Activated T-helper 2 cell treated with anti-CD3 and anti-CD28 coated beads, Interferon-gamma antibody, Interleukin-2, Interleukin-4, amounts not matched to agents 10 μg/mL and 5 μg/mL and 100 μg/mL, durations not matched to agents 14 hours and 24 hours and 36 hours (primary cell): ENCODE results near the gene PIK3CD. TPM values are rescaled to one million over a fixed set of nuclear protein-coding genes. Genes with fewer than 3 reads are reported as not detected.
"Not testable (repeated sequence)": the region's sequence is repeated elsewhere in the genome, so short reads cannot be mapped to it uniquely, and the experiment has no call there.

Experiments
- DNase-seq: peaks from one replicate; pipeline ENCODE4 v3.0.0; 2021; ENCODE audit warnings: low spot score
- H3K27ac Mint-ChIP-seq: one replicate; pipeline ENCODE4 v1.8.0; 2021; ENCODE audit warnings: mixed read lengths
- H3K27me3 Mint-ChIP-seq: one replicate; pipeline ENCODE4 v1.8.0; 2021; ENCODE audit warnings: low read depth, mixed read lengths
- H3K36me3 Mint-ChIP-seq: one replicate; pipeline ENCODE4 v1.8.0; 2021; ENCODE audit warnings: low read depth, mixed read lengths
- H3K4me1 Mint-ChIP-seq: one replicate; pipeline ENCODE4 v1.8.0; 2021; ENCODE audit warnings: low read depth, mixed read lengths
- H3K4me3 Mint-ChIP-seq: one replicate; pipeline ENCODE4 v1.8.0; 2021; ENCODE audit warnings: low read depth, mild to moderate bottlenecking, moderate library complexity, mixed read lengths
- H3K9me3 Mint-ChIP-seq: one replicate; pipeline ENCODE4 v1.8.0; 2021; ENCODE audit warnings: mixed read lengths
- intact Hi-C: fragments of 100-400 bp; cut with micrococcal nuclease; formaldehyde crosslinking; loops from one replicate; pipeline ENCODE4 v1.15.1; 2023
- total RNA-seq: library from RNA; stranded (reverse); gene quantifications from 2 replicates; pipeline ENCODE4 v1.2.3, GENCODE V29; 2022

PIK3CD gene
- total RNA-seq, 1 donor from 2014 or later: 184 TPM

DNA sequence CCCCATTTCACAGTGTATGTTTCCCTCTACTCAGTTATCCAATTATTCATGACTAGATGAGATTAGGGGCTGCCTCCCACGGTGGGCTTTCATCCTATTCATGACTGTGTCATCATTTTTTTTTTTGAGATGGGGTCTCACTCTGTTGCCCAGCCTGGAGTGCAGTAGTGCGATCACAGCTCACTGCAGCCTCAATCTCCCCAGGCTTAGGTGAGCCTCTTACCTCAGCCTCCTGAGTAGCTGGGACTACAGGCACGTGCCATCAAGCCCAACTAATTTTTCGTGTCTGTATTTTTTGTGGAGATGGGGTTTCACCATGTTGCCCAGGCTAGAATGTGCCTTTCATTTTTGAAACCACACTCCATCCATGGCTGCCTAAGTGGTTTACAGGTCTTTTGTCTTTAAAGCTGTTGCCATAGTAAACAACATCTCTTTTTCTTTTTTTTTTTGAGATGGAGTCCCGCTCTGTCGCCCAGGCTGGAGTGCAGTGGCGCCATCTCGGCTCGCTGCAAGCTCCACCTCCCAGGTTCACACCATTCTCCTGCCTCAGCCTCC lies 60.0 kb downstream of the PIK3CD start:
- Mint-ChIP-seq H3K9me3 (no peaks in the 10 kb centered on the region), H3K4me3 (no peak overlapping the region), H3K27me3 (no peaks in the 10 kb centered on the region), H3K36me3 (peaks cover 61% of the 10 kb centered on the region), H3K27ac (no peak overlapping the region), H3K4me1 (peaks cover 28% of the 10 kb centered on the region)
- intact Hi-C loops: no loop called here
- no peak for DNase-seq

DNA sequence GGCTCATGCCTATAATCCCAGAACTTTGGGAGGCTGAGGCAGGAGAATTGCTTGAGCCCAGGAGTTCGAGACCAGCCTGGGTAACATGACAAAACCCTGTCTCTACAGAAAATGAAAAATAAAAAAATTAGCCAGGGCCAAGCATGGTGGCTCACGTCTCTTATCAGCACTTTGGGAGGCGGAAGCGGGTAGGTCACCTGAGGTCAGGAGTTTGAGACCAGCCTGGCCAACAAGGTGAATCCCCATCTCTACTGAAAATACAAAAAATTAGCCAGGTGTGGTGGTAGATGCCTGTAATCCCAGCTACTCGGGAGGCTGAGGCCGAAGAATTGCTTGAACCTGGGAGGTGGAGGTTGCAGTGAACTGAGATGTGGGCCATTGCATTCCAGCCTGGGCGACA lies 61.2 kb downstream of the PIK3CD start:
- peaks cover 33% of the 10 kb centered on the region for H3K4me1 Mint-ChIP-seq
- H3K9me3 Mint-ChIP-seq, H3K27me3 Mint-ChIP-seq, intact Hi-C loops, DNase-seq, H3K4me3 Mint-ChIP-seq: not testable (repeated sequence)
- H3K36me3 Mint-ChIP-seq: peaks cover 69% of the 10 kb centered on the region
- H3K27ac Mint-ChIP-seq: peak overlapping the region; percentile 38

DNA sequence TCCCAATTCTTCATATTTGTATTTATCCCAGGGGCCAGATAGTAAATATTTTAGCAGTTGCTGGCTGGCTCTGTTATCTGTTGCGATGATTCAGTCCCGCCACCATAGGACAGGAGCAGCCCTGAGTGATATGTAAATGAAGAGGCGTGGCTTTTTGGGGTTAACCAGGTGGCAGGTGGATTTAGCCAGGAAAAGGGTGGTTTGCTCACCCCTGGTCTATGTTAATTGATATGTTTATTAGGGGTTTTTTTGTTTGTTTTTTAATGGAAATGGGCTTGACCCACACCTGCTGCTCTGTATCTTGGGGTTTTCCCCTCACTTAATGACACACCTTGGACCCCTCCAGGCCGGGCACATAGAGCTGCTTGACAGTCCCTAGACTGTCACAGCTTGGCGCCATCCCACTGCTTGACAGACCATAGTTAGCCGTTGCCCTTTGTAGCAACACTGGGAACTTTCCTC lies 62.8 kb downstream of the PIK3CD start:
- intact Hi-C loops: no loop called here
- no peak for DNase-seq
- Mint-ChIP-seq H3K27me3 (no peaks in the 10 kb centered on the region), H3K9me3 (no peaks in the 10 kb centered on the region), H3K27ac (peak overlapping the region; percentile 43), H3K4me3 (no peak overlapping the region), H3K4me1 (peaks cover 44% of the 10 kb centered on the region), H3K36me3 (peaks cover 78% of the 10 kb centered on the region)

DNA sequence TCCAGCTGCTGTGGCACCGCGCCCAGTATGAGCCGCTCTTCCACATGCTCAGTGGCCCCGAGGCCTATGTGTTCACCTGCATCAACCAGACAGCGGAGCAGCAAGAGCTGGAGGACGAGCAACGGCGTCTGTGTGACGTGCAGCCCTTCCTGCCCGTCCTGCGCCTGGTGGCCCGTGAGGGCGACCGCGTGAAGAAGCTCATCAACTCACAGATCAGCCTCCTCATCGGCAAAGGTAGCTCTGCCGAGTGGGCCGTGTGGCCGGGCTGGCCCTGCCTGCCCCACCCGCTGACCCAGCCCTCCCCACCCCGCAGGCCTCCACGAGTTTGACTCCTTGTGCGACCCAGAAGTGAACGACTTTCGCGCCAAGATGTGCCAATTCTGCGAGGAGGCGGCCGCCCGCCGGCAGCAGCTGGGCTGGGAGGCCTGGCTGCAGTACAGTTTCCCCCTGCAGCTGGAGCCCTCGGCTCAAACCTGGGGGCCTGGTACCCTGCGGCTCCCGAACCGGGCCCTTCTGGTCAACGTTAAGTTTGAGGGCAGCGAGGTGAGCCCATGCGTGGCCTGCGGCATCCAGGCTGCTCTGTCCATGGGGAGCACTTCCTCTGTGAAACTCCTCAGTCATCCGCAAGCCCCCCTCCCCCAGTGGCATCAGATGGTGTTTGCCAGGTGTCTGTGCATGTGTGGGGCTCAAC lies 64.2 kb downstream of the PIK3CD start:
- peak overlapping the region; percentile 87 for H3K27ac Mint-ChIP-seq
- DNase-seq: no peak
- peaks cover 83% of the 10 kb centered on the region for H3K36me3 Mint-ChIP-seq
- H3K4me1 Mint-ChIP-seq: peaks cover 43% of the 10 kb centered on the region
- intact Hi-C loops: loop anchor here (2.0 kb wide), 1 partner anchor 63 kb away; no protein-coding TSS in a partner anchor
- H3K9me3 Mint-ChIP-seq: no peaks in the 10 kb centered on the region
- H3K27me3 Mint-ChIP-seq: no peaks in the 10 kb centered on the region
- peak overlapping the region; percentile 82 for H3K4me3 Mint-ChIP-seq

DNA sequence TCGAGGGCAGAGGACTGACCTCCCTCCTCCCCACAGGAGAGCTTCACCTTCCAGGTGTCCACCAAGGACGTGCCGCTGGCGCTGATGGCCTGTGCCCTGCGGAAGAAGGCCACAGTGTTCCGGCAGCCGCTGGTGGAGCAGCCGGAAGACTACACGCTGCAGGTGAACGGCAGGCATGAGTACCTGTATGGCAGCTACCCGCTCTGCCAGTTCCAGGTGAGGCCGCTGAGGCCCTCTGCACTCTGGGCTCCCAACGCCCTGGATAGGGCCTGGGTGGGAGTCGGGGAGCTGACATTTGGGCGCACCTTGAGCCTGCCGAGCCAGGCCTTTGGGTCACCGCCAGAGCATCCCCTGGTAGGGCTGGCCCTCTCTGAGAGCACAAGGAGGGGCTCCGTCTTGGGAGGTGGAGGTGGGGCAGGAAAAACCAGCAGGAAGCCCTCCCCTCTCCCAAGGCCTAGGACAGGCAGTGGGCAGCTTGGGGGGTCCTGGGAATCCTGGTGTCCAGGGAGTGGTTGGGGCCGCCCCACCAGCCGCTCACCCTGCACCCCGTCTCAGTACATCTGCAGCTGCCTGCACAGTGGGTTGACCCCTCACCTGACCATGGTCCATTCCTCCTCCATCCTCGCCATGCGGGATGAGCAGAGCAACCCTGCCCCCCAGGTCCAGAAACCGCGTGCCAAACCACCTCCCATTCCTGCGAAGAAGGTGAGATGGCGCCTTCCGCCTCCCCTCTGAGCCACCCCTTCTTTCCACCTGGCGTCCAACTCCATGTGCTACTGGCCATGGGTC lies 65.1 kb downstream of the PIK3CD start:
- no peak for DNase-seq
- H3K9me3 Mint-ChIP-seq: no peaks in the 10 kb centered on the region
- peaks cover 38% of the 10 kb centered on the region for H3K4me1 Mint-ChIP-seq
- peaks cover 83% of the 10 kb centered on the region for H3K36me3 Mint-ChIP-seq
- intact Hi-C loops: loop anchor here (1.0 to 2.0 kb wide), 3 partner anchors 12 to 87 kb away; no protein-coding TSS in a partner anchor
- H3K27me3 Mint-ChIP-seq: no peaks in the 10 kb centered on the region
- peak overlapping the region; percentile 87 for H3K27ac Mint-ChIP-seq
- H3K4me3 Mint-ChIP-seq: peak overlapping the region; percentile 82

DNA sequence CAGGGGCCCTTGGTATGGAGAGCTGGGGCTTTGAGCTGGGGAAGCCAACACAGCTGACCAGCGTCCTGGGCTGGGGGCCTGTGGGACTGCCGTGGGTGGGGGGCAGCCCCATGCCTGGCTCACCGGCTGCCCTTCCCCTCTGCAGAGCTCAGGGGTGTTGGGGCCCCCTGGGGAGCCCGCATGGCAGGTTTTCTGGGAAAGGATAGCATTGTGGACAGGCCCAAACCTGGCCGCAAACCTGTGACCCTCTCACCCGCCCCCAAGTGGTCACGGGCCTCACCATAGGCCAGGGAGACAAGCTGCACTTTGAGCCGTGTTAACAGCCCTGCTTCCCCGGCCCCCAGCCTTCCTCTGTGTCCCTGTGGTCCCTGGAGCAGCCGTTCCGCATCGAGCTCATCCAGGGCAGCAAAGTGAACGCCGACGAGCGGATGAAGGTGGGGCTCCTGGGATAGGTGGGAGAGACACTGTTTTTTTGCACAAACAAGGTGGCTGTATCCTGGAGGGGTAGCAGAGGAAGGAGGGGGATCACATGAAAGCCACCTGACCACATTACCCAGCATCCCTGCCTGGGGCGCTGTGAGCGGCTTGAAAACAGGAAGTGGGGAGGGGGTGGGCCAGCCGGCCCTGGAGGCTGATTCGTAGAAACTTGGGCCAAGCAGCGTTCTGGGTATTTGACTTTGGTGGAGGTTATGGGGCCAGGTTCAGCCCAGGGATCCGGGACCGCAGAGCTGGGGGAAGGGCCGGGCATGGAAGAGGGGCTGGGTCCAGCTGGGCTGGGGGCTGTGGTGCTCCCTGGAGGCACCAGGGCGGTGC lies 65.9 kb downstream of the PIK3CD start:
- H3K4me3 Mint-ChIP-seq: peak overlapping the region; percentile 82
- H3K36me3 Mint-ChIP-seq: peaks cover 85% of the 10 kb centered on the region
- peaks cover 38% of the 10 kb centered on the region for H3K4me1 Mint-ChIP-seq
- H3K27ac Mint-ChIP-seq: peak overlapping the region; percentile 87
- DNase-seq: peak; percentile 87
- no peaks in the 10 kb centered on the region for H3K9me3 Mint-ChIP-seq
- no peaks in the 10 kb centered on the region for H3K27me3 Mint-ChIP-seq
- intact Hi-C loops: loop anchor here (1.0 to 2.0 kb wide), 3 partner anchors 11 to 88 kb away; no protein-coding TSS in a partner anchor

DNA sequence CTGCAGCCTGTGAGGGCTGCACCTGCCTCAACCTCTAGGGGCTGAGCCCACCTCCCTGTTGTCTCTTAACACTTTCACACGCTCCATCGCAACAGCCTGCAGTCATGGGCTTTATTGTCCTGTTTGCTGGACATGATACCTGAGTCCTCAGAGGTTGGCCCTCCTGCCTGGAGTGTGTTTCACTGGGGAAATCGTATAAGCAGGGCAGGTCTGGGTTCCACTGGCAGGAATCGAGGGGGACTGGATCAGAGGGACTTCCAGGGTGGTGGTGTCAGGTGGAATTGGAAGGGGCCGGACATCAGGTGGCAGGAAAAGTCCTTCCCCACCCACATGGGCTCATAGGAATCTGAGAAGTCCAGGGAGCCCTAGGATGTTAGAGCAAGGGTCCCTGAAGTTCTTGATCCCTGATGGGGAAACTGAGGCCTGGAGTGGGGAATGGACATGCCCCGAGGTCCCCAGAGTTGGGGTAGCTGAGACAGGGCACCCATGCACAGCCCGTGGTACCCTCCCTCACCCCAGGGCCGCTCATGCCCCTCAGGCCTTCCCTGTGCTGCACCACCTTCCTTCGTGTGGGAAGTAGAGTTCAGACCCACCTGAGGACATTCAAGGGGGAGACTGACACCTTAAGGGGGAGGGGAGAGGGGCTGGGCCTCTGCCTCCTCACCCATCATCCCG lies 66.6 kb downstream of the PIK3CD start:
- peaks cover 85% of the 10 kb centered on the region for H3K36me3 Mint-ChIP-seq
- DNase-seq: no peak
- peak overlapping the region; percentile 82 for H3K4me3 Mint-ChIP-seq
- peak overlapping the region; percentile 87 for H3K27ac Mint-ChIP-seq
- no peaks in the 10 kb centered on the region for H3K9me3 Mint-ChIP-seq
- no peaks in the 10 kb centered on the region for H3K27me3 Mint-ChIP-seq
- H3K4me1 Mint-ChIP-seq: peaks cover 36% of the 10 kb centered on the region
- intact Hi-C loops: no loop called here

DNA sequence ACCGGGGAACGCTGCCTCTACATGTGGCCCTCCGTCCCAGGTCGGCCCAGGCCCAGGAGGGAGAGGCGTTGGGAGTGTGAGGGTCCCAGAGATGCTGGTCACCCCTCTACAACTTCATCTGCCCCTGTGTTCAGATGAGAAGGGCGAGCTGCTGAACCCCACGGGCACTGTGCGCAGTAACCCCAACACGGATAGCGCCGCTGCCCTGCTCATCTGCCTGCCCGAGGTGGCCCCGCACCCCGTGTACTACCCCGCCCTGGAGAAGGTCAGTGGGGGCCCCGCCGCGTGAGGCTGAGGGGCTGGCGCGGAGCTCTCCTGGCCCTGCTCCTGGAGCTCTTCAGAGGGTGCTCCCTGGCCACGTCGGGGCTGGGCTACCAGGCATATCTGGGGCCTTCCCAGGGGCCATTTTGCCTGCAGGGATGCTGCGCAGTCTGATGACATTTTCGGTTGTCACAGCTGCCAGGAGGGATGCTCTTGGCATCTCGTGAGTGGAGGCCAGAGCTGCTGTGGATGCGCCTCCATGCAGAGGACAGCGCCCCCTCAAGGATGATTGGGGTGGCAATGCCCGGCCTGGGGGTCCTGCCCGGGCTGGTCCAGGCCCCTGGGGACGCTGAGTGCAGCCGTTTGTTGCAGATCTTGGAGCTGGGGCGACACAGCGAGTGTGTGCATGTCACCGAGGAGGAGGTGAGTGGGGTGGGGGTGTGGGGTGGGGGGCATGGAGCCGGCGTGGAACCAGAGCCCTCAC lies 68.6 kb downstream of the PIK3CD start:
- H3K4me1 Mint-ChIP-seq: peaks cover 32% of the 10 kb centered on the region
- intact Hi-C loops: loop anchor here (10.0 kb wide), 1 partner anchor 145 kb away; no protein-coding TSS in a partner anchor
- no peak overlapping the region for H3K27ac Mint-ChIP-seq
- DNase-seq: no peak
- H3K36me3 Mint-ChIP-seq: peaks cover 92% of the 10 kb centered on the region
- H3K9me3 Mint-ChIP-seq: peaks cover 5% of the 10 kb centered on the region
- H3K27me3 Mint-ChIP-seq: no peaks in the 10 kb centered on the region
- no peak overlapping the region for H3K4me3 Mint-ChIP-seq

DNA sequence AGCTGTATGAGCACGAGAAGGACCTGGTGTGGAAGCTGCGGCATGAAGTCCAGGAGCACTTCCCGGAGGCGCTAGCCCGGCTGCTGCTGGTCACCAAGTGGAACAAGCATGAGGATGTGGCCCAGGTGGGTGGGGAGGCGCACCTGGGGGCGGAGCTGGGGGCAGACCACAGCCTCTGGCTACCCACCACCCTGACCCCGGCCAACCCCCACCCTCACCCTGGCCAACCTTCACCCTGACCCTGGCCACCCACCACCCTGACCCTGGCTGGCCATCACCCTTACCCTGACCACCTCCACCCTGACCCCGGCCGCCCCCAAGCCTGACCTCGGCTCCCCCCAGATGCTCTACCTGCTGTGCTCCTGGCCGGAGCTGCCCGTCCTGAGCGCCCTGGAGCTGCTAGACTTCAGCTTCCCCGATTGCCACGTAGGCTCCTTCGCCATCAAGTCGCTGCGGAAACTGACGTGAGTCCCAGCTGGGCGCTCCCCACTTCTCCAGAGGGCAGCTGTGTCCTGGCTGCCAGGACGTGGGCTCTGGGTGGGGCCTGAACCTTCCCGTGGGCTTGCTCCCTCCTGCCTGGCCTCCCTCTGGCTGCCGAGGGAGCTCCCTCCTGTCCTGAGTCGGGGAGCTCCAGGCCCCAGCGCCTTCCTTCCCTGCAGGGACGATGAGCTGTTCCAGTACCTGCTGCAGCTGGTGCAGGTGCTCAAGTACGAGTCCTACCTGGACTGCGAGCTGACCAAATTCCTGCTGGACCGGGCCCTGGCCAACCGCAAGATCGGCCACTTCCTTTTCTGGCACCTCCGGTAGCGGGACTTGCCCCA lies 69.5 kb downstream of the PIK3CD start:
- Mint-ChIP-seq H3K27ac (no peak overlapping the region), H3K4me1 (peaks cover 29% of the 10 kb centered on the region), H3K27me3 (no peaks in the 10 kb centered on the region), H3K4me3 (no peak overlapping the region), H3K9me3 (peaks cover 5% of the 10 kb centered on the region), H3K36me3 (peaks cover 87% of the 10 kb centered on the region)
- intact Hi-C loops: loop anchor here (10.0 kb wide), 1 partner anchor 144 kb away; no protein-coding TSS in a partner anchor
- DNase-seq: no peak

DNA sequence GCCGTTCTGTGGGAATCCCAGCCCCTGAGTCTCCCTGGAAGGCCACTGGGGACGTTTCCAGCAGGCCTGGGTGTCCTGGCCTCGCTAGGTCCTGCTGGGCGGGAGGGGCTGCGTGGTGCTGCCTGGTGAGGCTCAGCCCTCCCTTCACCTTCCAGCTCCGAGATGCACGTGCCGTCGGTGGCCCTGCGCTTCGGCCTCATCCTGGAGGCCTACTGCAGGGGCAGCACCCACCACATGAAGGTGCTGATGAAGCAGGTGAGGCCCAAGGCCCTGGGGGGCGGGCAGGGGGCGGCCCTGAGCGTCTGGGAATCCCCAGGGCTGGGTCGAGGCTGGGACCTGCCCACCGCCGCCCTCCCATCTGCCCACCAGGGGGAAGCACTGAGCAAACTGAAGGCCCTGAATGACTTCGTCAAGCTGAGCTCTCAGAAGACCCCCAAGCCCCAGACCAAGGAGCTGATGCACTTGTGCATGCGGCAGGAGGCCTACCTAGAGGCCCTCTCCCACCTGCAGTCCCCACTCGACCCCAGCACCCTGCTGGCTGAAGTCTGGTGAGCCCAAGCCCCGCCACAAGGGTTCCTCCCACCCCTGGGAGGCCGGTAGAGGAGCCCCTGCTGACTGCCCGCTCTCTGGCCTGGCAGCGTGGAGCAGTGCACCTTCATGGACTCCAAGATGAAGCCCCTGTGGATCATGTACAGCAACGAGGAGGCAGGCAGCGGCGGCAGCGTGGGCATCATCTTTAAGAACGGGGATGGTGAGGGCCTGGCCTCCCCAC lies 70.3 kb downstream of the PIK3CD start:
- peaks cover 86% of the 10 kb centered on the region for H3K36me3 Mint-ChIP-seq
- H3K27me3 Mint-ChIP-seq: no peaks in the 10 kb centered on the region
- H3K27ac Mint-ChIP-seq: no peak overlapping the region
- peak; percentile 57 for DNase-seq
- H3K4me3 Mint-ChIP-seq: no peak overlapping the region
- peaks cover 30% of the 10 kb centered on the region for H3K4me1 Mint-ChIP-seq
- intact Hi-C loops: loop anchor here (10.0 kb wide), 1 partner anchor 143 kb away; no protein-coding TSS in a partner anchor
- peaks cover 5% of the 10 kb centered on the region for H3K9me3 Mint-ChIP-seq
